Measurements from ENCODE around the gene PARK7.
"Not testable (repeated sequence)": the region's sequence is repeated elsewhere in the genome, so short reads cannot be mapped to it uniquely, and the experiment has no call there.

PARK7 gene

GRCh38 chr1:7961216-7962013 lies at the start of gene PARK7:
TSS of gene PARK7 (plus strand) at chr1:7961711. CDS start at chr1:7962786, 1,075 bp downstream.
- TF ChIP-seq CTCF (conservative IDR thresholded peaks at IDR 0.05), result peak; percentile 66
- H3K27ac ChIP-seq, result peak within 1 kb of the TSS; percentile 92

- no peak overlapping the region for H3K27ac ChIP-seq
- TF ChIP-seq CTCF (conservative IDR thresholded peaks at IDR 0.05), result no peak
These were observed 49.4 kb upstream of the PARK7 start for GRCh38 chr1:7912145-7912544.

GRCh38 chr1:7912743-7913557 lies 48.6 kb upstream of the PARK7 start:
- no peak for TF ChIP-seq CTCF (conservative IDR thresholded peaks at IDR 0.05)

GRCh38 chr1:7915826-7916500 lies 45.5 kb upstream of the PARK7 start:
- no peak for TF ChIP-seq CTCF (conservative IDR thresholded peaks at IDR 0.05)
- H3K27ac ChIP-seq, result no peak overlapping the region

More at GRCh38 chr1:7912743-7913557, 48.6 kb upstream of the PARK7 start:
- H3K27ac ChIP-seq, result no peak overlapping the region

GRCh38 chr1:7916501-7916830 lies 45.0 kb upstream of the PARK7 start:
- no peak for TF ChIP-seq CTCF (conservative IDR thresholded peaks at IDR 0.05)
- no peak overlapping the region for H3K27ac ChIP-seq

- H3K27ac ChIP-seq, result not testable (repeated sequence)
These were observed 43.5 kb upstream of the PARK7 start for GRCh38 chr1:7917971-7918370.

- TF ChIP-seq CTCF (conservative IDR thresholded peaks at IDR 0.05), result no peak
- H3K27ac ChIP-seq, result no peak overlapping the region
These were observed 41.6 kb upstream of the PARK7 start for GRCh38 chr1:7919880-7920279.

Measured in VCaP (cell line).